Epithelial cell of esophagus (primary cell): Measurements from ENCODE around the gene FERMT2.

Experiments
- DNase-seq: peaks from one replicate; pipeline ENCODE4 v3.0.0; 2010; ENCODE audit warnings: low read depth
- H3K4me3 ChIP-seq: 2 replicates; pipeline ENCODE4 v1.5.1; 2011; ENCODE audit warnings: mild to moderate bottlenecking, low read length, control low read depth
- TF ChIP-seq, protein P1 (sequence below): IDR thresholded peaks from 2 replicates; pipeline ENCODE4 v1.5.1; 2011; ENCODE audit warnings: low read depth, mild to moderate bottlenecking, low read length, control low read depth, inconsistent platforms; ENCODE audit not compliant: insufficient read depth; ENCODE audit errors: missing control alignments

The FERMT2 gene

DNA sequence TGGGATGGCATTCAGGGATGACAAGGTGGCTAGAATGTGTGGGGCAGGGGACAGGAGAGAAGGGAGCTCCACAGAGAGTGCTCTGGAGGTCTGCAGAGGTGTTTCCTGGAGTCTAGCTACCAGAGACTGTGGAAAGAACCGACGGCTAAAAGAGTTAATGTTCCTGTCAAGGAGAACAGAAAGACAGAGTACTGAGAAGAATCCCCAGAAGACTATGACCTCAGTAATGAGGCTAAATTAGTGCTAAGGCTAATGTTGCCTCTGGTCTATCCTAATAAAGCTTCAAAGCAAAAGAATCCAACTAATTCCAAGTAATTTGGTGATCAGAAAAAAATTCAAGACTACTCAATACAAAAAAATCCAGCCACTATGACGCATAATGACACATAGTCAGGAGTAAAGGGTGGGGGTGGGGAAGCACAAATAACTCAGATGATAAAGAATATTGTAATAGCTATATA lies 44.7 kb downstream of the FERMT2 start:
- TF ChIP-seq, protein P1, sequence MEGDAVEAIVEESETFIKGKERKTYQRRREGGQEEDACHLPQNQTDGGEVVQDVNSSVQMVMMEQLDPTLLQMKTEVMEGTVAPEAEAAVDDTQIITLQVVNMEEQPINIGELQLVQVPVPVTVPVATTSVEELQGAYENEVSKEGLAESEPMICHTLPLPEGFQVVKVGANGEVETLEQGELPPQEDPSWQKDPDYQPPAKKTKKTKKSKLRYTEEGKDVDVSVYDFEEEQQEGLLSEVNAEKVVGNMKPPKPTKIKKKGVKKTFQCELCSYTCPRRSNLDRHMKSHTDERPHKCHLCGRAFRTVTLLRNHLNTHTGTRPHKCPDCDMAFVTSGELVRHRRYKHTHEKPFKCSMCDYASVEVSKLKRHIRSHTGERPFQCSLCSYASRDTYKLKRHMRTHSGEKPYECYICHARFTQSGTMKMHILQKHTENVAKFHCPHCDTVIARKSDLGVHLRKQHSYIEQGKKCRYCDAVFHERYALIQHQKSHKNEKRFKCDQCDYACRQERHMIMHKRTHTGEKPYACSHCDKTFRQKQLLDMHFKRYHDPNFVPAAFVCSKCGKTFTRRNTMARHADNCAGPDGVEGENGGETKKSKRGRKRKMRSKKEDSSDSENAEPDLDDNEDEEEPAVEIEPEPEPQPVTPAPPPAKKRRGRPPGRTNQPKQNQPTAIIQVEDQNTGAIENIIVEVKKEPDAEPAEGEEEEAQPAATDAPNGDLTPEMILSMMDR, result no peak
- DNase-seq, result peak; percentile 86
- no peak overlapping the region for H3K4me3 ChIP-seq

DNA sequence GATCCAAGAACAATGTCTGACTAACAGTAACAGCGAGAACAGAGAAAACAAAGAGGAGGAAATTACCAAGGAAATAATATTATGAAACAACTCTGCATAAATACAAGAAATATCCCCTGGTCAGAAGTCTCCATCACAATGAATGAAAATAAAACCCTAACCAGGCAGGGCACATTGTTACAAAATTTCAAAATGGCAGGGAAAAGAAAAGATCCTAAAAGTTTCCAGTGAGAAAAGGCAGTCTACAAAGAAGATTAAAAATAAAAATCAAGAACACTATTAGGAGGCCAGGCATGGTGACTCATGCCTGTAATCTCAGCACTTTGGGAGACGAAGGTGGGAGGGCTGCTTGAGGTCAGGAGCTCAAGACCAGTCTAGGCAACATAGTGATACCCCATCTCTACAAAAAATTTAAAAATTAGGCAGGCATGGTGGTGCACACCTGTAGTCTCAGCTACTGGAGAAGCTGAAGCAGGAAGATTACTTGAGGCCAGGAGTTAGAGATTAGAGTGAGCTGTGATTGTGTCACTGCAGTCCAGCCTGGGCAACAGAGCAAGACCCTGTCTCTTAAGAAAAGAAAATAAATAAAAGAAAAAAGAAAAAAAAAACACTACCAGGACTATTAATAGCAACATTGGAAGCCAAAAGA lies 47.8 kb downstream of the FERMT2 start:
- DNase-seq, result peak; percentile 34
- TF ChIP-seq, protein P1, result no peak
- no peak overlapping the region for H3K4me3 ChIP-seq

DNA sequence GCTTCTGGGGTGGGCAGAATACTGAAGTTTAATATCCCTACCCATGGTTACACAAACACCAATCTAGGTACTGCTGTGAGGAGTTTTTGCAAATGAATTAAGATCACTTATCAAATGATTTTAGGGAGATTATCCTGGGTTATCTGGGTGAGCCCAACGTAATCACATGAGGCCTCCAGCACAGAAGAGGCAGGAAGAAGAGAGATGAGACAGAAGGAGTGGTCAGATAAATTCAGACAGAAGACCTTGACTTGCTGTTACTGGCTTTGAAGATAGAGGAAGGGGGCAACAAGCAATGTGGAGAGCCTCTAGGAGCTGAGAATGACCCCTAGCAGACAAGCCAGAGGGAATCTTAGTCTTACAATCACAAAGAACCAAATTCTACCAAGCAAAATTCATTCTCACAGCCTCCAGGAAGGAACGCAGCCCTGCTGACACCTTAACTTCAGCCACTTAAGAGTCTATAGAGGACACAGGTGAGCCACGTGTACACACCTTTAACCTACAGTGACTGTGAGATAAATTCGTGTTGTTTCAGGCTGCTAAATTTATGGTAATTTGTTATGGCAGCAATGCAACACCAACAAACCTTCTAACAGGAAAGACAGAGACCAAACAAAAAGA lies 49.4 kb downstream of the FERMT2 start:
- TF ChIP-seq, protein P1, result no peak

DNA sequence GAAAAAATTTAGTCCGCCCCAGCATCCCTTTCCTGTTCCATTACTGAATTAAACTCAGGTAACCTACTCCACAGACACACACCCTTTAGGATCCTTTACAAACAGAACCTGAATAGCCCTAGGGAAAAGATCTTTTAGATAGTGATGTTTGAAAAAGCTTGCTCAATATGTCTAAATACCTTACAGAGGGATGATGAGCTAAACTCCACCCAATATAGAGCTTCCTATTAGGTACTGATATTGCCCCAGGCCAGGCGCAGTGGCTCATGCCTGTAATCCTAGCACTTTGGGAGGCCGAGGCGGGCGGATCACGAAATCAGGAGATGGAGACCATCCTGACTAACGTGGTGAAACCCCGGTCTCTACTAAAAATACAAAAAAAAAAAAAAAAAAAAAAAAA lies 50.1 kb downstream of the FERMT2 start:
- DNase-seq, result peak; percentile 52
- no peak overlapping the region for H3K4me3 ChIP-seq
- TF ChIP-seq, protein P1, result no peak

More for the DNA sequence above, 49.4 kb downstream of the FERMT2 start:
- H3K4me3 ChIP-seq, result no peak overlapping the region
- DNase-seq, result no peak

DNA sequence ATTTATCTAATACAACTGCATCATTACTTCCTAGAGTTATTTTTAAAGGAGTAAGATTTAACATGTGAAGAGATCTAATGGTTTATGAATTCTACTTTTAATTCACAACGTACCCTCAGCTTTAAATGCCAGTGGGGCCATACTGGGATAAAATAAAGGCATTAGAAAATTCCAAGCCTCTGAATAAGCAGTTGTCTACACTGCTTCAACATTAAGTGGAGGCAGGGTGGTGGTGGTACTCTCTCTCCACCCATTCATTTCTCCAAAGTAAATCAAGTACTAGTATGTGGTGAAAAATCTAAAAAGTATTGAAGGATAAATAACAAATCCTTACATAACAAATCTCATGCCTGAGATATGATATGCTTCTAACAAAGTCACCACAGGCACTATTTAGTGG lies 52.4 kb downstream of the FERMT2 start:
- TF ChIP-seq, protein P1, result no peak
- no peak for DNase-seq
- H3K4me3 ChIP-seq, result no peak overlapping the region

DNA sequence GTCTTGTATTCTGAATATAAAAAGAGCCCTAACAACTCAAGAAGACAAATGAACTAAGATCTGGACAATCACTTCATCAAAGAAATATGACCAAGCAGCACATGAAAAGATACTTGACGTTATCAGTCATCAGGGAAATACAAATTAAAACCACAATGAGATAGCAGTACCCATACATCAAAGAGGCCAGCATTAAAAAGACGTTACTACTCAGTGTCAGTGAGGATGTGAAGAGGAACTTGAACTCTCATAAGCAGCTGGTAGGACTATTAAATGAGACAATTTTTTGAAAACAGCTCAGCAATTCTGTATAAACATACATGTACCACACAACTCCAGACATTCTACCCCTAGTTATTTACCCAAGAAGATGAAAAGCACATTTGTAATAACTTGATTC lies 55.9 kb downstream of the FERMT2 start:
- TF ChIP-seq, protein P1, result no peak
- no peak for DNase-seq

More for the DNA sequence above, 55.9 kb downstream of the FERMT2 start:
- H3K4me3 ChIP-seq, result no peak overlapping the region
